GM23248 (cell line): Measurements from ENCODE around the gene MKKS.

ENCODE experiments used
- EZH2 ChIP-seq: fragments of 200-600 bp; sonication (generic); IDR thresholded peaks from 2 replicates; pipeline ENCODE4 v1.6.1; 2018; ENCODE audit warnings: antibody characterized with exemption, mild to moderate bottlenecking; ENCODE audit not compliant: insufficient read depth, poor library complexity, severe bottlenecking
- EZH2phosphoT487 ChIP-seq: fragments of 200-600 bp; sonication (generic); IDR thresholded peaks from 2 replicates; pipeline ENCODE4 v1.6.1; 2018; ENCODE audit warnings: antibody characterized with exemption, moderate library complexity, mild to moderate bottlenecking, low read depth; ENCODE audit not compliant: insufficient read depth

GRCh38 chr20:10366898-10367692 lies 66.9 kb downstream of the MKKS start:
- TF ChIP-seq EZH2: no peak
- no peak for TF ChIP-seq EZH2phosphoT487
